WTC11 (cell line): ENCODE results near the gene DGCR2. TPM values are rescaled to one million over a fixed set of nuclear protein-coding genes. Genes with fewer than 3 reads are reported as not detected.

Experiments used
- ATAC-seq: fragments of 200-7000 bp; cut with Tn5 transposase; 2 replicates; pipeline ENCODE4 v1.10.0; 2021; ENCODE audit warnings: mild to moderate bottlenecking, moderate library complexity
- CTCF ChIA-PET: fragments of 300-600 bp; sonication (Branson Sonifier 250); formaldehyde crosslinking; loops from one replicate; lab custom pipeline; 2021; ENCODE audit warnings: antibody characterized with exemption; lab: Charles Lee
- POLR2A ChIA-PET: fragments of 350-600 bp; sonication (Branson Sonifier 250); formaldehyde crosslinking; loops from one replicate; lab custom pipeline; 2021; ENCODE audit warnings: antibody characterized with exemption; lab: Charles Lee
- DNase-seq: peaks from one replicate; pipeline ENCODE4 v3.0.0; 2021; ENCODE audit warnings: low spot score
- H3K27ac Mint-ChIP-seq: 2 replicates; pipeline ENCODE4 v1.8.0; 2021; ENCODE audit warnings: mixed read lengths
- H3K27me3 Mint-ChIP-seq: 2 replicates; pipeline ENCODE4 v1.8.0; 2021; ENCODE audit warnings: low read depth, mild to moderate bottlenecking, moderate library complexity, mixed read lengths
- H3K36me3 Mint-ChIP-seq: 2 replicates; pipeline ENCODE4 v1.8.0; 2021; ENCODE audit warnings: mixed read lengths
- H3K4me1 Mint-ChIP-seq: 2 replicates; pipeline ENCODE4 v1.8.0; 2022; ENCODE audit warnings: mixed read lengths
- H3K4me3 Mint-ChIP-seq: 2 replicates; pipeline ENCODE4 v1.8.0; 2021; ENCODE audit warnings: mild to moderate bottlenecking, moderate library complexity, mixed read lengths
- H3K9me3 Mint-ChIP-seq: 2 replicates; pipeline ENCODE4 v1.8.0; 2021; ENCODE audit warnings: mixed read lengths
- ARID4B ChIP-seq: sonication (generic); formaldehyde crosslinking; IDR thresholded peaks from 2 replicates; pipeline ENCODE4 v1.8.0; 2023; ENCODE audit warnings: missing genetic modification reagents, mild to moderate bottlenecking, borderline replicate concordance
- E2F4 ChIP-seq: sonication (generic); formaldehyde crosslinking; IDR thresholded peaks from 2 replicates; pipeline ENCODE4 v1.8.1; 2022; ENCODE audit warnings: low read depth, mild to moderate bottlenecking, moderate library complexity, missing genetic modification reagents, borderline replicate concordance
- GABPB1 ChIP-seq: sonication (generic); formaldehyde crosslinking; IDR thresholded peaks from 2 replicates; pipeline ENCODE4 v1.8.1; 2023; ENCODE audit warnings: mild to moderate bottlenecking, missing genetic modification reagents
- HMGXB4 ChIP-seq: sonication (generic); formaldehyde crosslinking; IDR thresholded peaks from 2 replicates; pipeline ENCODE4 v1.8.1; 2023; ENCODE audit warnings: mild to moderate bottlenecking, moderate library complexity, missing genetic modification reagents
- JUN ChIP-seq: sonication (generic); formaldehyde crosslinking; IDR thresholded peaks from 2 replicates; pipeline ENCODE4 v1.8.0; 2023; ENCODE audit warnings: mild to moderate bottlenecking, missing genetic modification reagents
- MYBL2 ChIP-seq: sonication (generic); formaldehyde crosslinking; IDR thresholded peaks from 2 replicates; pipeline ENCODE4 v1.8.1; 2023; ENCODE audit warnings: mild to moderate bottlenecking, moderate library complexity, missing genetic modification reagents
- RELA ChIP-seq: sonication (generic); formaldehyde crosslinking; IDR thresholded peaks from 2 replicates; pipeline ENCODE4 v1.8.1; 2022; ENCODE audit warnings: missing genetic modification reagents, mild to moderate bottlenecking, borderline replicate concordance
- SOX15 ChIP-seq: fragments of 250-450 bp; sonication (Bioruptor Pico); IDR thresholded peaks from 2 replicates; pipeline ENCODE4 v1.9.0; 2021; ENCODE audit warnings: mild to moderate bottlenecking
- SP1 ChIP-seq: sonication (generic); formaldehyde crosslinking; conservative IDR thresholded peaks from 2 replicates; pipeline ENCODE4 v1.8.1; 2022; ENCODE audit warnings: missing genetic modification reagents
- TEAD1 ChIP-seq: sonication (generic); formaldehyde crosslinking; IDR thresholded peaks from 2 replicates; pipeline ENCODE4 v1.8.0; 2022; ENCODE audit warnings: mild to moderate bottlenecking, missing genetic modification reagents
- TEAD4 ChIP-seq: sonication (generic); formaldehyde crosslinking; IDR thresholded peaks from 2 replicates; pipeline ENCODE4 v1.8.0; 2022; ENCODE audit warnings: mild to moderate bottlenecking, missing genetic modification reagents
- ZNF423 ChIP-seq: fragments of 250-450 bp; sonication (Bioruptor Pico); IDR thresholded peaks from 2 replicates; pipeline ENCODE4 v2.1.2; 2022; ENCODE audit warnings: mild to moderate bottlenecking, moderate library complexity
- ZNF425 ChIP-seq: fragments of 250-450 bp; sonication (Bioruptor Pico); conservative IDR thresholded peaks from 2 replicates; pipeline ENCODE4 v1.9.0; 2021; ENCODE audit warnings: mild to moderate bottlenecking
- total RNA-seq: library from RNA; stranded (reverse); gene quantifications from 3 replicates; pipeline ENCODE4 v1.2.3, GENCODE V29; 2021
- TF ChIP-seq, protein P1 (sequence below): sonication (generic); formaldehyde crosslinking; IDR thresholded peaks from 2 replicates; pipeline ENCODE4 v1.8.0; 2022; ENCODE audit warnings: mild to moderate bottlenecking, missing genetic modification reagents
- TF ChIP-seq, protein P2 (sequence below): sonication (generic); formaldehyde crosslinking; IDR thresholded peaks from 2 replicates; pipeline ENCODE4 v1.8.1; 2022; ENCODE audit warnings: mild to moderate bottlenecking, missing genetic modification reagents, moderate library complexity, borderline replicate concordance
- TF ChIP-seq, protein P3 (sequence below): sonication (generic); formaldehyde crosslinking; IDR thresholded peaks from 2 replicates; pipeline ENCODE4 v1.8.0; 2022; ENCODE audit warnings: mild to moderate bottlenecking, missing genetic modification reagents
- TF ChIP-seq, protein P4 (sequence below): sonication (generic); formaldehyde crosslinking; IDR thresholded peaks from 2 replicates; pipeline ENCODE4 v1.8.0; 2023; ENCODE audit warnings: mild to moderate bottlenecking, missing genetic modification reagents

Gene DGCR2
- total RNA-seq, 1 experiment from 2014 or later, result 64.2 TPM

GRCh38 chr22:19041704-19042074 lies 80.5 kb downstream of the DGCR2 start:
- ChIA-PET POLR2A (no interaction called here), CTCF (no interaction called here)
- no peak for TF ChIP-seq E2F4 (CRISPR knock-in tag)
- TF ChIP-seq, protein P1, sequence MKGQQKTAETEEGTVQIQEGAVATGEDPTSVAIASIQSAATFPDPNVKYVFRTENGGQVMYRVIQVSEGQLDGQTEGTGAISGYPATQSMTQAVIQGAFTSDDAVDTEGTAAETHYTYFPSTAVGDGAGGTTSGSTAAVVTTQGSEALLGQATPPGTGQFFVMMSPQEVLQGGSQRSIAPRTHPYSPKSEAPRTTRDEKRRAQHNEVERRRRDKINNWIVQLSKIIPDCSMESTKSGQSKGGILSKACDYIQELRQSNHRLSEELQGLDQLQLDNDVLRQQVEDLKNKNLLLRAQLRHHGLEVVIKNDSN, result no peak
- no peak for TF ChIP-seq TEAD1 (CRISPR knock-in tag)
- no peak for TF ChIP-seq ZNF425 (CRISPR knock-in tag)
- TF ChIP-seq, protein P2, sequence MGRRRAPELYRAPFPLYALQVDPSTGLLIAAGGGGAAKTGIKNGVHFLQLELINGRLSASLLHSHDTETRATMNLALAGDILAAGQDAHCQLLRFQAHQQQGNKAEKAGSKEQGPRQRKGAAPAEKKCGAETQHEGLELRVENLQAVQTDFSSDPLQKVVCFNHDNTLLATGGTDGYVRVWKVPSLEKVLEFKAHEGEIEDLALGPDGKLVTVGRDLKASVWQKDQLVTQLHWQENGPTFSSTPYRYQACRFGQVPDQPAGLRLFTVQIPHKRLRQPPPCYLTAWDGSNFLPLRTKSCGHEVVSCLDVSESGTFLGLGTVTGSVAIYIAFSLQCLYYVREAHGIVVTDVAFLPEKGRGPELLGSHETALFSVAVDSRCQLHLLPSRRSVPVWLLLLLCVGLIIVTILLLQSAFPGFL (CRISPR knock-in tag), result no peak
- no peak for TF ChIP-seq ZNF423
- TF ChIP-seq GABPB1 (CRISPR knock-in tag), result no peak
- TF ChIP-seq HMGXB4 (CRISPR knock-in tag), result no peak
- no peak for TF ChIP-seq RELA
- TF ChIP-seq, protein P3, sequence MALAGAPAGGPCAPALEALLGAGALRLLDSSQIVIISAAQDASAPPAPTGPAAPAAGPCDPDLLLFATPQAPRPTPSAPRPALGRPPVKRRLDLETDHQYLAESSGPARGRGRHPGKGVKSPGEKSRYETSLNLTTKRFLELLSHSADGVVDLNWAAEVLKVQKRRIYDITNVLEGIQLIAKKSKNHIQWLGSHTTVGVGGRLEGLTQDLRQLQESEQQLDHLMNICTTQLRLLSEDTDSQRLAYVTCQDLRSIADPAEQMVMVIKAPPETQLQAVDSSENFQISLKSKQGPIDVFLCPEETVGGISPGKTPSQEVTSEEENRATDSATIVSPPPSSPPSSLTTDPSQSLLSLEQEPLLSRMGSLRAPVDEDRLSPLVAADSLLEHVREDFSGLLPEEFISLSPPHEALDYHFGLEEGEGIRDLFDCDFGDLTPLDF (CRISPR knock-in tag), result no peak
- no peak for TF ChIP-seq MYBL2 (CRISPR knock-in tag)
- TF ChIP-seq SOX15 (CRISPR knock-in tag), result no peak
- TF ChIP-seq TEAD4, result no peak
- TF ChIP-seq JUN (CRISPR knock-in tag), result no peak
- no peak for TF ChIP-seq ARID4B (CRISPR knock-in tag)
- no peak for TF ChIP-seq SP1 (CRISPR knock-in tag)
- TF ChIP-seq, protein P4, sequence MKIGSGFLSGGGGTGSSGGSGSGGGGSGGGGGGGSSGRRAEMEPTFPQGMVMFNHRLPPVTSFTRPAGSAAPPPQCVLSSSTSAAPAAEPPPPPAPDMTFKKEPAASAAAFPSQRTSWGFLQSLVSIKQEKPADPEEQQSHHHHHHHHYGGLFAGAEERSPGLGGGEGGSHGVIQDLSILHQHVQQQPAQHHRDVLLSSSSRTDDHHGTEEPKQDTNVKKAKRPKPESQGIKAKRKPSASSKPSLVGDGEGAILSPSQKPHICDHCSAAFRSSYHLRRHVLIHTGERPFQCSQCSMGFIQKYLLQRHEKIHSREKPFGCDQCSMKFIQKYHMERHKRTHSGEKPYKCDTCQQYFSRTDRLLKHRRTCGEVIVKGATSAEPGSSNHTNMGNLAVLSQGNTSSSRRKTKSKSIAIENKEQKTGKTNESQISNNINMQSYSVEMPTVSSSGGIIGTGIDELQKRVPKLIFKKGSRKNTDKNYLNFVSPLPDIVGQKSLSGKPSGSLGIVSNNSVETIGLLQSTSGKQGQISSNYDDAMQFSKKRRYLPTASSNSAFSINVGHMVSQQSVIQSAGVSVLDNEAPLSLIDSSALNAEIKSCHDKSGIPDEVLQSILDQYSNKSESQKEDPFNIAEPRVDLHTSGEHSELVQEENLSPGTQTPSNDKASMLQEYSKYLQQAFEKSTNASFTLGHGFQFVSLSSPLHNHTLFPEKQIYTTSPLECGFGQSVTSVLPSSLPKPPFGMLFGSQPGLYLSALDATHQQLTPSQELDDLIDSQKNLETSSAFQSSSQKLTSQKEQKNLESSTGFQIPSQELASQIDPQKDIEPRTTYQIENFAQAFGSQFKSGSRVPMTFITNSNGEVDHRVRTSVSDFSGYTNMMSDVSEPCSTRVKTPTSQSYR (CRISPR knock-in tag), result no peak
- Mint-ChIP-seq H3K36me3 (peaks cover 29% of the 10 kb centered on the region), H3K4me1 (no peaks in the 10 kb centered on the region), H3K4me3 (no peak overlapping the region), H3K9me3 (no peaks in the 10 kb centered on the region), H3K27me3 (no peaks in the 10 kb centered on the region), H3K27ac (no peak overlapping the region)
- DNase-seq, result no peak
- ATAC-seq, result no peak
